Measurements from ENCODE around the gene PRAME.
"Not testable (repeated sequence)": the region's sequence is repeated elsewhere in the genome, so short reads cannot be mapped to it uniquely, and the experiment has no call there.

PRAME gene

DNA sequence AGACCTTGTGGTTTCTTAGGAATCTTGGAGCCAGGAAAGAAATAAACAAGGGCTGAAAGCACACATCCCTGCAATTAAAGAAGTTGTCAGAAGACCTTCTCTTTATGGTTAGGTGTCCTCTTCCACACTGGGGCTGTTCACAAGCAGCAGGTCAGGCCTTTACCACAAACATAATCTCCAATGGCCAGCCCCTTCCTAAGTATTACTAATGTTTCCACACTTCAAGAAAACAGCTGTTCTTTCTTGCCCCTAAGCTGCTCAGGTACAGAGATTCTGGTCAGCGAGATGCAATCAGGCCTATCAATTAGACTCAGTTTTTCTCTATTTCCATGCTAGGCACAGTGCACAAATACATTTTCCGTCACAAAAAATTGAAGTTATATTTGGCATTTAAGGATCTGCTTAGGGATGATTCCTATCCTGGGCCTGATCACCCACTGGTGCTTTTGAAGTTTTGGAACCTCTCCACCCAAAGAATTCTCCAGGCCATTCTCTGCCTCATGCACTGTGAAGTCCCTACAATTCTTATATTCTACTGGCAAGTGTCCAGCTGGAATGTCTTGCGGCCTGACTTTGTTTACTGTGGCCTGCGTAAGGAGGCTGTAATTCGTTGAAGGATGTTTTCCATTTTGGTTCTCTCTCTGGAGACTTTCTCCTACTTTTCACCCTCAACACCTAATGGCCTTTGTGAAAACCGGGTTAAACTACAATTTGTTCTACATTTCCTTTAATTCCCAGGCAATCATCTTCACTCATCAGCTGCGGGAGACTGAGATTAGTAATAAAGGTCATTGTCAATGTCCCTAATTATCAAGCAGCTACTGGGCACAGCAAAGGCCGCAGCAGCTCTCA, 5.1 kb downstream of the PRAME start:
- no peak for FAIRE-seq

GRCh38 chr22:22553141-22553540, 5.9 kb downstream of the PRAME start:
- FAIRE-seq = no peak

More for the DNA sequence above, 5.1 kb downstream of the PRAME start:
- DNase-seq (ENCODE audit: insufficient read length, low spot score) = no peak

GRCh38 chr22:22552630-22553029, 6.4 kb downstream of the PRAME start:
- DNase-seq (ENCODE audit: insufficient read length, low spot score) (no peak), FAIRE-seq (no peak)

More at GRCh38 chr22:22553141-22553540, 5.9 kb downstream of the PRAME start:
- DNase-seq (ENCODE audit: insufficient read length, low spot score) = no peak

DNA sequence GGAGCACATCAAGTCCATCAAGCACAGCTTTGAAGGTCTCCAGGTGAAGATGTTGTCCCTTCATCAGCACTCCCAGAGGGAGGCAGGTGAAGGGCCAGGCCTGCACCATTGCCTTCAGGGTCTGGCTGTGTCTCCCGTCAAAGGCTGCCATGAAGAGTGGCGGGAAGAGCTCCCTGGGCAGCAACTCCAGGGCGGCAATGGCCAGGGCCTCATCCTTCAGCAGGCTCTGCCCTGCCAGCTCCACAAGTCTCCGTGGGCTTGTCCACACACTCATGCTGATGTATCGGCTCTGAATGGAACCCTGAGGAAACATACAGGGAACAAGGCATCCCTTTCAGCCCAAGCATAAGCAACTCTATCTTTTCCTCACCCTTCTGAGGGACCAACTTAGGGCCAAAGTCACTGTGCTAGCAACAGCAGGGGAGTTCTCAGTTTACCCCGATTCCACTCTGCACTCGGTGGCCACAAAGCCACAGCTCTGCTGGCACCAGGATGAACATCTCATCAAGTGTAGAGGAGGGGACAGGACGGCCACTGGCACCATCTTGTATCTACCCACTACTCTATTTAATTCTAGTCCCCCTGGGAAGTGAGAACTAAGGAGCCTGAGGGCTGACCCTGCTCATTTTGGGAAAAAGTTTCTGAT, 8.2 kb downstream of the PRAME start:
- DNase-seq (ENCODE audit: insufficient read length, low spot score) (no peak), FAIRE-seq (no peak)

- DNase-seq (ENCODE audit: insufficient read length, low spot score) = no peak
- no peak for FAIRE-seq
These were observed 10.2 kb downstream of the PRAME start for GRCh38 chr22:22548910-22549309.

DNA sequence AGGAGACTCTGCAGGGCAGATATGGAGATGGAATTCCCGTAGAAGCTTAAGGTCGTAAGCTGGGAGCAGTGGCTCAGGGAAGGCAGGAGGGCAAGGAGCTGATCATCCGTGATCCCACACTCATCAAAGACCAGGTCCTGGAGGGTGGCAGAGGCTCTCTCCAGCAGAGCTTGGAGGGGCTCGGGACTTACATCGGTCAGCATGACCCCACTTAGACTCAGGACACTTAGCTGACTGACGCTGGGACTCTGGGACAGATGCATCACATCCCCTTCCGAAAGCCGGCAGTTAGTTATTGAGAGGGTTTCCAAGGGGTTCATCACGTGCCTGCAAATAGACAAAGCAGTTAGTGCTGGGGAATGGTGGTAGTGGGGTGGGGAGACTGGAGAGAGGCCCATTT, 10.7 kb downstream of the PRAME start:
- FAIRE-seq (no peak), DNase-seq (ENCODE audit: insufficient read length, low spot score) (no peak)

- FAIRE-seq = no peak
- DNase-seq (ENCODE audit: insufficient read length, low spot score) = no peak
These were observed 11.3 kb downstream of the PRAME start for GRCh38 chr22:22547692-22548300.

- FAIRE-seq (no peak), DNase-seq (ENCODE audit: insufficient read length, low spot score) (no peak)
These were observed 11.8 kb downstream of the PRAME start for GRCh38 chr22:22547226-22547625.

DNA sequence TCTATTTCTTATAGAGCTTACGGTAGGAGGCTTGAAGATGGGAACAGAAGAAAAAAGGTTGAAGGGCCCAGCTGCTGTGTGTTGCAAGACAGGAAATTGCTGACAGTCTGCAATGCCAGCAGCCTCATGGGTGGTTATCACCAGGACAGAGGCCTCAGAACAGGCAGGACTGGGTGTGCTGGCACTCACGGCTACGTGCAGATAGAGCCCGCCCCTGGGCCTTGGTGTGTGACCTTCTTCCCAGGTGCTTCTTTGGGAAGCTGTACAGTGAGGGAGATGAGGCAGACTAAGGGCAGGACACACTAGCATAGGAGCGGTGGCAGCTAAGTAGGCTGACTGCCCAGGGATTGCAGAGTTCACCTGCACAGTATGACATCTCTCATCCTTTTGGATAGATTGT, 12.6 kb downstream of the PRAME start:
- no peak for FAIRE-seq
- DNase-seq (ENCODE audit: insufficient read length, low spot score) = no peak

DNA sequence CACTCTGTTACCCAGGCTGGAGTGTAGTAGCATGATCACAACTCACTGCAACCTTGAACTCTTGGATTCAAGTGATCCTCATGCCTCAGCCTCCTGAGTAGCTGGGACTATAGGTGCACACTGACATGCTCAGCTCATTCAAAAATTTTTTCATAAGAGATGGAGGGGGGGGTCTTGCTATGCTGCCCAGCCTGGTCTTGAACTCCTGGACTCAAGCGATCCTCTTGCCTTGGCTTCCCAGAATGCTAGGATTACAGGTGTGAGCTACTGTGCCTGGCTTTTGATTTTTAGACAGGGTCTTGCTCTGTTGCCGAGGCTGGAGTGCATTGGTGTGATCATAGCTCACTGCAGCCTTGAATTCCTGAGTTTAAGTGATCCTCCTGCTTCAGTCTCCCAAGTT, 14.0 kb downstream of the PRAME start:
- FAIRE-seq (no peak), DNase-seq (ENCODE audit: insufficient read length, low spot score) (no peak)

GRCh38 chr22:22538226-22538989, 20.7 kb downstream of the PRAME start:
- FAIRE-seq = no peak

GRCh38 chr22:22536916-22537315, 22.1 kb downstream of the PRAME start:
- FAIRE-seq = no peak
- no peak for DNase-seq (ENCODE audit: insufficient read length, low spot score)

More at GRCh38 chr22:22538226-22538989, 20.7 kb downstream of the PRAME start:
- no peak for DNase-seq (ENCODE audit: insufficient read length, low spot score)

- no peak for FAIRE-seq
- DNase-seq (ENCODE audit: insufficient read length, low spot score) = no peak
These were observed 22.6 kb downstream of the PRAME start for GRCh38 chr22:22536515-22536914.

DNA sequence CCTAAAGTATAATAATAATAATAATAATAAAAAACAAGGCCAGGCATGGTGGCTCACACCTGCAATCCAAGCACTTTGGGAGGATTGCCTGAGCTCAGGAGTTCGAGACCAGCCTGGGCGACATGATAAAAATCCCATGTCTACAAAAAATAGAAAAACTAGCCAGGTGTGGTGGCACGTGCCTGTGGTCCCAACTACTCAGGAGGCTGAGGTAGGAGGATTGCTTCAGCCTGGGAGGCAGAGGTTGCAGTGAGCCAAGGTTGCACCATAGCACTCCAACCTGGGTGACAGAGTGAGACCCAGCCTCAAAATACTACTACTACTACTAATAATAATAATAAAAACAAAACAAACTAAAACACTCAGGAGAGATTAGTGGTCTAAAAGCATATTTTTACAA, 23.4 kb downstream of the PRAME start:
- DNase-seq (ENCODE audit: insufficient read length, low spot score) = no peak
- no peak for FAIRE-seq

- DNase-seq (ENCODE audit: insufficient read length, low spot score) (no peak), FAIRE-seq (no peak)
These were observed 24.3 kb downstream of the PRAME start for GRCh38 chr22:22534604-22535415.

GRCh38 chr22:22533863-22534262, 25.2 kb downstream of the PRAME start:
- DNase-seq (ENCODE audit: insufficient read length, low spot score) (no peak), FAIRE-seq (no peak)

DNA sequence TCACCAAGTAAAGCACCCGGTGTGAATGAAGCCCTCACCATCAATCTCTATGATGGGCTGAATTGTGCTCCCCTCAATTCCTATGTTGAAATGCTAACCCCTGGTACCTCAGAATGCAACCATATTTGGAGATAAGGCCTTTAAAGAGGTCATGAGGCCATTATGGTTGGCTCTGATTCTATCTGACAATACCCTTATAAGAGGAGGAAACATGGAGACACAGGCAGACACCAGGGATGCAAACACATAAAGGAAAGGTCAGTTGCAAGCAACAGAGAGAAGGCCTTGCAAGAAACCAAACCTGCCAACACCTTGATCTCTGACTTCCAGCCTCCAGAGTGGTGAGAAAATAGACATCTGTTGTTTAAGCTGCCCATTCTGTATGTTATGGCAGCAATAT, 25.6 kb downstream of the PRAME start:
- DNase-seq (ENCODE audit: insufficient read length, low spot score) (no peak), FAIRE-seq (no peak)

GRCh38 chr22:22532547-22533071, 26.5 kb downstream of the PRAME start:
- FAIRE-seq; DNase-seq (ENCODE audit: insufficient read length, low spot score): not testable (repeated sequence)

DNA sequence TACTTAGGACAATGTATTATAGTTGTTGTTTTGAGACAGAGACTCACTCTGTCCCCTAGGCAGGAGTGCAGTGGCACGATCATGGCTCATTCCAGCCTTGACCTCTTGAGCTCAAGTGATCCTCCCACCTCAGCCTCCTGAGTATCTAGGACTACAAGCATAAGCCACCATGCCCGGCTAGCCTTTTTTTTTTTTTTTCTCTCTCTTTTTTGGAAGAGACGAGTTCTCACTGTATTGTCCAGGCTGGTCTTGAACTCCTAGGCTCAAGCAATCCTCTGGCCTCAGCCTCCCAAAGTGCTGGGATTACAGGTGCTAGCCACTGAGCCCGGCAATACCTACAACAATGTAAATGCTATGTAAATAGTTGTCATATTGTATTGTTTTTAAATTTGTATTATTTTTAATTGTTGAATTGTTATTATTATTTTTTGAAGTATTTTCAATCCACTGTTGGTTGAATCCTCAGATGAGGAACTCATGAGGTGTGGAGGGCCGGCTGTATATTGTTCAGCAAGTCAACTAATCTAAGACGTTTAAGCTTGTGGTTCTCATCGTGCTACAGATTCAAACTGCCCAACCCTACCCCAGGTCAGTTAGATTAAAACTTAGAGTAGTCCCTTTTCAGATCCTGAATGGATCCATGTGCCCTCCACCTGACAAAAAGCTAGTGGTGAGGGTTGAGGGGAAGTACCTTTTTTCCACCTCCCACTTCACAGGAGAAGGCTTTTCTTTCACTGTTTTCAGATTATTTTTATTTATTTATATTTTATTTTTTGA, 27.1 kb downstream of the PRAME start:
- DNase-seq (ENCODE audit: insufficient read length, low spot score) (no peak), FAIRE-seq (no peak)
